DMS79 treated with DMSO at 0.1 percent for 48 hours (cell line): ENCODE results near the gene NPTXR.
A peak's percentile ranks its signal among the peaks of the same experiment; 100 is the strongest.

Source experiments
- DNase-seq: peaks from one replicate; lab custom pipeline; 2025; lab: John Stamatoyannopoulos, UW

The NPTXR gene

DNA sequence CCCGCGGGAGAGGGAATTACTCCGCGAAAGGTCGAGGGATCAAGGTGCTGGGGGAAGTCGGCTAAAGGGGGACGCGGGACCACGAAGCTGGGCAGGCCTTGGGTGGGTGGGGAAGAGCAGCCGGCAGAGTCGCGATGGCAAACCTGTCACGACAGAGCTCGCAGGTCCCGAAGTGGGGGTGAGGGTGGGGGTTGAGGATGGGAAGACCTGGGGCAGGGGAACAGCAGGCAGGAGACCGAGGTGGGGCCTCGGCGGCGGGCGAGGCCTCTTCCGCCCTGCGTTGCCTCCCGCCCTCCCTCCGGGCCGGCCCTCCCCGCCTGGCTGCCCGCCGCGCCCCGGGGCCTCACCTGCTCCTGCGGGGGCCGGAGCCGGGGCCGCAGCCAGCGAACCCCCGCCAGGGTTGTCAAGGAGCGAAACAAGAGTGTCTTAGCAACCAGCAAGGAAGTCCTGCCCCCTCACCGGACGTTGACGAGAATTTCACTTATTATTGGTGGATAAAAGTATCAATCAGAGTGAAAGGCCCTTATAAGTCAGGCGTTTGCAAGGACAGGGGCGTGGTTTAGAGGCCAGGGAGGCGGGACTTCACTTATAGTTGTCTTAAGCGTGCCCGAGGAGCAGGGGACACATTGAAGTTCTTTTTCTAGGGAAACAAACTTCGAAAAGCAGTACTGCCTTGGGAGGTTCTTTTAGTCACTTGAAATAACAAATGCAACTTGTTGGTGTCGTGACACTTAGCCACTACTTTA, 49.9 kb downstream of the NPTXR start, which contains the start of gene DNAL4:
DNAL4 (minus strand) TSS at position 423 of the 746 bp plus-strand sequence. CDS start 11,412 bp downstream, outside the sequence.
- DNase-seq = peak; percentile 80

DNA sequence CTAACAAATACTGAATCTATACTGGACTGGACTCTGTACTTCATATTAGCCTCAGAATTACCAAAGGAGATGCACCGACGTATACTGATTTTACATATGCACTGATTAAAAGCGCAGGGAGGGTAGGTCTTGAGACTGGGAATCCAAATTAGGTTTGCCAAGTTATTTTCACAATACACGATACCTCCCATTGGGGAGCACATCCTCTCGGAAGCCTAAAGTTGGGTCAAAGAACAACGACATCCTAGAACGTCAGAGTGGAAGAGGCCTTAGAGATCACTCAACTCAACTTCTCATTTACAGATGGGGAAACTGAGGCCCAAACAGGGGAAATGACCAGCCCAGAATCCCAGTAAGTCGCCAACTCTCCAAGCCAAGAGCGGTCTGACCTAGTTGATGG, 50.5 kb downstream of the NPTXR start:
- DNase-seq = no peak

DNA sequence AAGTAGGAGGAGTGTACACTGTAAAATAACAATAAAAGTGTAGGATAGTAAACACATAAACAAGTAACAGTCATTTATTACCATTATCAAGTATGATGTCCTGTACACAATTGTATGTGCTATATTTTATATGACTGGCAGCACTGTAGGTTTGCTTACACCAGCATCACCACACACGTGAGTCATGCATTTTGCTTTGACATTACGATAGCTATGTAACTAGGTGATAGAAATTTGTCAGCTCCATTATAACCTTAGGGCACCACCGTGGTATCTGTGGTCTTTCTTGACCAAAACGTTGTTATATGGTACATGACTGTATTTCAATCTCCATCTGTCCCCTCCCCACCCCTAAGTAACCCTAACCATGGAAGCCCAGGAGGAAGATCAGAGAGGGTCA, 51.0 kb downstream of the NPTXR start:
- no peak for DNase-seq

DNA sequence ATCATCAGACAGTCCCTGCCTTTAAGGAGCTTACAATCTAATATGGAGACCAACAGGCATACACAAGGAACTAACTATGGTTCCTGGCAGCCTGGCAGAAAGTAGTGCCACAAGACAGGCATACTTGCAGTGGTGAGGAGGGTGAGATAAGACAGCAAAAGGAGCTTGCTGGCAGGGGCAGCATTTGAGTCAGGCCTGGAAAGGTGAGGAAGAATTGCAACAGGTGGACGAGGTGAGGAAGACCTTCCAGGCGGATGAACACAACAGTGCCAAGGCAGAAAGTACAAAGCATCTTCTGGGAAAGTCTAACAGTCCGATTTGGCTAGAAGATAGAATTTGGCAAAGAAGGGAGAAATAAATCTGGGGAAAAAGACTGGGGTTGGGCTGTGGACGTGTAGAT, 54.2 kb downstream of the NPTXR start:
- no peak for DNase-seq

DNA sequence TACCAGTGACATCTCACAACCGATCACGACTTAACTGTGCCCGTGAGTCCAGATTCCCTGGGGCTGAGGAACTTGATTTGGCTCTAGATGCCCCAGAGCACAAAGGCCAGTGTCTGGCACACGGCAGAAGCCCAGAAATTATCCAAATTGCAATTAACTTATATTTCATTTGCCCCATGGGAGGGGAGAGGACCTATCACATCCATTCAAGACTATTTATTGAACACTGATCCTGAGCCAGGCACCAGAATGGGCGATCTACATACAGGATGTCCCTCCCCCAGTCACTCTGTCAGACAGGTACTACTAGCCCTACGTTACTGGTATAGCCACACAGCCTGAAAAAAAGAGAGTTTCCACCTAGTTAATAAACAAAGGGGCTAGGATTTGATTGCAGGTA, 55.0 kb downstream of the NPTXR start:
- DNase-seq = peak; percentile 14

DNA sequence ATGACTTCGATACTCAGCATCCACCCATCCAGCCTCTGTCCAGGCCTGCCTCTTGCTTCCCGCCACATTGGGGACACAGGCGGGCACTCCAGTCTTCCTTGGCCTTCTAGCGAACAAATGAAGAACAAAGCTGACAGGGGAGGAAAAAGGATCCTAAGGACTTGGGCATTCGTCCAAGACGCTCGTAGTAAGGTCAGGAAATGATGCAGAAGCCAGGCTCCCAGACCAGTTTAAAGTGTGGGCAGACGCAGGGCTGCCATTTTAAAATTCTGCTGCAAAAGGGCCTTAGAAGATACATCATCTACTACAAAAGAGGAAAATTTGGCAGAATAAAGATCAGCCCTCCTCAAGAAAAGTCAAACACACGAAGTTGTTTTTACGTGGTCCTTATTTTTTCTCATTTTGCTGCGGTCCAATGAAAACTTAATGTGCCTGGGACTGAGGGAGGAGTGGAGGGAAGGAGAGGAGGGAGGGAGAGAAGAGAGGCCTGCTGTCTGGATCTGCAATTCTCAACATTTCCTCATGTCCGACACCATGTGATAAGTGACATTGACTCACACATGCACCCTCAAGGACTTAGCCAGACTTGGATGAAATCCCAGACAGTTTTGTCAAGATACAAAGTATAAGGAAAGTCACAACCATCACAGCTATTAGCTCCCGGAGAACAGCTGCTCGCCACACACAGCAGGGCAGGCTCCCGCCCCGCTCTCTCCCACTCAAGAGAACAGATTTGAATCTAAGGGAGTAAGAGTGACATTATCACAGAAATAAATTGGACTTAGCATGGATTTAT, 55.6 kb downstream of the NPTXR start:
- peak; percentile 78 for DNase-seq

DNA sequence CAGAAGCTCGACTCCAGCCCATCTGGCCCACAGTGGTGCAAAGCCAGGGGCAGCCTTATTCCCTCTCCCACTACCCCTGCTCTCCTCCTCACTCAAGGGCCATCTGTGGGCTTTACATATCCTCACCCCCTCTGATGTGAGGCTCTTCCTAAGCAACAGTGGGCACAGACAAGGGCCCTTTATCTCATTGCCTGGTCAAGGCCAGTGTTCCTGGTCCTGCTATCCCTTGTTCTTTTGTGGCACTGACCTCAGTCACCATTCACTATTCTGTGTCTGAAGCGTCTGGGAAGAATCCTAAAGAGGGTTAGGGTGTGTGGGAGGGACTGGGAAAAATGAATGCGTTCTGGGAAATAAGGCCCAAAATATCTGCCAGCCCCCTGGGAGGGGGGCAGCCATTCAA, 57.2 kb downstream of the NPTXR start:
- no peak for DNase-seq

DNA sequence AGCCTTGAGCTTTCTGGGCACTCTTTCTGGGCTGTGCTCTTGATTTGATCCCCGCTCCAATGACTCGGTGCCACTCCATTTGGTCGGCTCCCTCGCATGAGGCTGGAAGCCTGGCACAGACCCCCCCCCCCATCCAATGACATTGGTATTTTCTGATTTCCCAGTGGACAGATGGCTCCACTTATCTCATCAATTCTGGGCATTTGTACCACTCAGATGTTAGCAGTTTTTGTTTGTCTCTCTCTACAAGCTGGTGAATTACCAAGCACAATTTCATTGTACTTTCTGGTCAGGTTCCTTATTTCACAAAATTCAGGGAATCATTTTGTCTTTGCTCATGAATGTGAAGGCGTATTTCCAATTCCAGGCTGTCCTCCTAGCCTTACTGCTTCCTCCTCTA, 59.0 kb downstream of the NPTXR start:
- DNase-seq = no peak

DNA sequence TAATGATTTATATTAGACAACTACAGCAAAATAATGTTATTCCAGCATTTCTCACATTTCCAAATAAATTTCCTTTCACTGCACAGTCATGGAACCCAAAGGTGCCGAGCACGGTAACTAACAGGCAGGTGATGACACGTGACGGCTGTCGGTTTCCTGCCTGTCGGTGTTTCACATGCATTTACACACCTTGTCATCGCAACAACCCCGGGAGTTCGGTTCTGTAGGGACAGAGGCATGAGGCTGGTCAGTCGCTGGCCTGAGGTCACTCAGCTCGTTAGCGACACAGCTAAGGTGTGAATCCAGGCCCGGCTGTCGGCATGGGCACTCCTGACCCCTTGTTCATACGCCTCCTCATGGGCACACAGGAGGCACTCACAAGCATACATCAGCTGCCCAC, 59.8 kb downstream of the NPTXR start:
- no peak for DNase-seq

DNA sequence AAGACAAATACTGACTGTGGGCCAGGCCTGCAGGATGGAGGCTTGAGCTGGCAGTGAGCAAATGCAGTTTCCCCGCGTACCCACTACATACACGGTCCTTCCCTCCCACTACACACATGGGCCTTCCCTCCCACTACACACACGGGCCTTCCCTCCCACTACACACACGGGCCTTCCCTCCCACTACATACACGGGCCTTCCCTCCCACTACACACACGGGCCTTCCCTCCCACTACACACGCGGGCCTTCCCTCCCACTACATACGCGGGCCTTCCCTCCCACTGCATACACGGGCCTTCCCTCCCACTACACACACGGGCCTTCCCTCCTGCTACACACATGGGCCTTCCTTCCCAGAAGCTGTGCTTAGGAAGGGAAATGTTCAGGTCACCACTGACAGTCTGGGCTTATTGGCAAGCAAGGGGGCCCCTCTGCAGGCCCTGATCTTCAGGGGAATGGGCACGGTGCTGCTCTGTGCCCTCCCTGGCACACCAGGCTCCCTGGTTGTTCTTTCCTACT, 60.7 kb downstream of the NPTXR start:
- no peak for DNase-seq

DNA sequence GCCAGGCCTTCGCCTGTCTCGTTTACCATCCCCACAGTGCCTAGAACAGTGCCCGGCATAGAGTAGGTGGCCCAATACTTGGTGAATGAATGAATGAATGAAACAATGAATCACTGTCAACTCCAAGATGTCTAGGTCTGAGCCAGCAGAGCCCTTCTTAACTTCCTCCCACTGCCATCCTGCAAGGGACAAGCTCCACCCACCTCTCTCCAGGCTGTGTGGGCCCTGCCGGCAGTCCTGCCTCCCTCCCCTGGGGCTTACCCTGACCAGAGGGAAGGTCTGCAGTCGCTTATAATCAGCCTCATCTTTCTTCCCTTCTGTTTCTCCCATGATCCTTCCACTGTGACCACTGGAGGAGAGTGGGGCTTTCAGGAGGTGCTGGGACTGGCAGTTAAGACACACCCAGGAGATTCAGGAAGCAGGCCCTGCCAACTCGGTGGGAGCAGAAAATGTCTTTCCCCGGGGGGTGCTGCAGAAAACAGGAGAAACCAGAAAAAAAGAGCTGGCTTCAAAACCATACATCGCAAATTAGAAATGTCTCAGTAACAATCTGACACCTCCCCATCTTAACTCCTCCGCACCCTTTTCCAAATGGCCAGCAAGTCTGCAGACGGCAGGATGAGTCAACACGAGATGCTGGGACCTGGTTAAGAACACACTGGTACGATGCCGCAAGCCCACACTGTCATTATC, 61.3 kb downstream of the NPTXR start:
- DNase-seq = no peak

DNA sequence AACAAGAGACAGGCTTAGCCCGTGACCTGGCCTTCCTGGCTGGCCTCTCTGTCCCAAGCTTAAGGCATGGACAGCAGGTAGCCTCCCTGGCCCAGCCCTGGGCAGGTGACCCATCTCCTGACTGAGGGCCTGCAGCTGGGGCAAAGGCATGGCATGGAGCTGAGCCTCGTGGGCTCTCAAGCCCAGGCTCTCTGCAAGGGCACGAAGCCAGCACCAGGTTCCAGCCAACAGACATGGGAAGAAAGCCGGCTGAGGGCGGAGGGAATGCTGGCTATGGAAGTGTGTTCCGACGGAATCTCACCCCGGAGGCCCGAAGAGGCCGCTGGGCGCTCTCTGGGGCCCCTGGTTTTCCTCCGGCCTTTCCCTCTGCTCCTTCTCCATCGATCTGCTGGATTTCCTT, 62.8 kb downstream of the NPTXR start:
- no peak for DNase-seq

DNA sequence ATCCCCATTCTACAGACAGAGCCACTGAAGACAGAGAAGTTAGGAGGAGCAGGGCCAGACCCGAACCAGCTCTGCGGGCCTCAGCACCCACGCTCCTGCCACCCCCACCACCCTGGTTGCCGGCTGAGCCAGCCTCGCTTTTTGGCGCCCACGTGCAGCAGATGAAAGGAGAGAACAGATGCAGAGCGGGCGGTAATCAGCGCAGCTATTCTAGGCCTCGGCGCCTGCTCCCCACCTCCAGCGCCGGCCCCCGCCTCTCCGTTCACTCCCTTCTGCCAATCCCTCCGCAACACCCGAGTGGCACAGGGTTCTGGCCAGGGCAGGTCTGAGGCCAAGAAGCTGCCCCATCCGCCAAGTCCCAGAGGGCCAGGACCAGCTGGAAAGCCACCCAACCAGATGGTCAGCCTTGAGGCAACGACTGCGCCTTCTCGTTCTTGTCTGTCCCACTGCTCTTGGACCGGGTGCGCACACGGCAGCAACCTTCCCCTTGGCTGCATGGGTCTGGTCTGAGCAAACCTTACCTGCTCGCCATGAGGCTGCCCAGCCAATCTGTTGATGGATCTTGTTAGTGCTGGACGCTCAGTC, 66.6 kb downstream of the NPTXR start:
- DNase-seq = no peak

DNA sequence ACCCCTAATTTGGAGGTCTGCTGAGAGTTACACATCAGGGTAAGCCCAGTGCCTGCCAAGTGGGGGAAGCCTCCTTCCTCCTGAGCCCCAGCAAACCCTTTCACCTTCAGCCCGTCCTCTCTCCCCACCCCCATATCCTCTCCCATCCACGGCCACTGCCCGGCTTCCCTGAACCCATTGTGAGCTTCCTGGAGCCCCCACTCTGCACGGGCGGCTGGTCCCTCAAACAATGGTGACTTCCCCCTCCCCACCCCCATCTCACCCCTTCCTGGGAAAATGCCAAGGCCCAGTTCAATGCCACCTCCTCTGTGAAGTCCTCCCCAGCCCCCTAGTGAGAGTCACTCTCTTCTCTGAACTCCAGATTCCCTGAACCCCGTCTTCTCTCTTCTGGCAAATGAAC, 67.7 kb downstream of the NPTXR start:
- DNase-seq = no peak

DNA sequence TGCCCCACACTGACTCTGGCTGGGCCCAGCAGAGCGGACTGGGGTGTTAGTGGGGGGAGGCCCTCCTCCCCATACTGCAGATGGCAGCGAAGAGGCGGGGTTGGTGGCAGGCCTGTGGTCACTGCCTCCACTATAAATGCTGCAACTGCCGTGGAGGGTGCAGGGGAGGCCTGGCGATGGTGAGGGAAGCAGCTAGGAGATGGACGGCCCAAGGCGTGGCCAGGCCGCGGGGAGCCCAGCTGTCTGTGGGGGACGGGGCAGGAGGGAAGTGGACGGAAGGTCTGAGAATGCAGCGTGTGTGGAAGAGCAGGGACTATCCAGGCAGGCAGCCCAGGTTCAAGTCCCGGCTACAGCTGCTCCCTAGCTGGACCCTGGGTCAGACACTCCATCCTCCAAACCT, 68.2 kb downstream of the NPTXR start:
- DNase-seq = no peak

DNA sequence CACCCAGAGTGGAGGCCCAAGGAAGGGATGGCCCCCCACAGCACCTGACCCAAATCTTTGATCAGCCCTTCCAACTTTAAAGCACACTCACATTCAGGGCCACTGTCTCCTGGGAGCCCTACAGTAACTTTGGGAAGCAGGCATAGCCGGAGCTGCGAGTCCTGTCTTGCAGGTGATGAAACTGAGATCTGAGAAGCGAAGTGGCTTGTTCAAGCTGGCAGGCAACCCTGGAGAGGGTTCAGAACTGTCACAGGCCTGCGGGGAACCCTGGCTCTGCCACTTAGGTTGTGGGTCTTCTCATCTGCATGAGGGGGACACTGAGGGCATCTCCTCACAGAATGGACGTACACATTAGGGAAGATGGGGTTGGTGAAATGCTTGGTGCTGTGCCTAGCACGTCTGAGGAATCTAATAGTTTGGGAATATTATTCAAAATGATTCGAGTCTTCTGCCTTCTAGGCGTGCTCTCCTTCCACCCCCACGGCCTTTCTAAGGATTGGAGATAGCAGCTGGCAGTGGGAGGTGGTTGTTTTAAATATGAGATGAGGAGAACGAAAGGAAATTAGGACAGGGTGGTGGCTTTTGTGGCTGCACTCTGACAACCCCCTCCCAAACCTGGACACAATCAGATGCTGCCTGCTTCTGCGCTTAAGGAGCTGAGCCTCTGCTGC, 69.2 kb downstream of the NPTXR start:
- peak; percentile 4 for DNase-seq

DNA sequence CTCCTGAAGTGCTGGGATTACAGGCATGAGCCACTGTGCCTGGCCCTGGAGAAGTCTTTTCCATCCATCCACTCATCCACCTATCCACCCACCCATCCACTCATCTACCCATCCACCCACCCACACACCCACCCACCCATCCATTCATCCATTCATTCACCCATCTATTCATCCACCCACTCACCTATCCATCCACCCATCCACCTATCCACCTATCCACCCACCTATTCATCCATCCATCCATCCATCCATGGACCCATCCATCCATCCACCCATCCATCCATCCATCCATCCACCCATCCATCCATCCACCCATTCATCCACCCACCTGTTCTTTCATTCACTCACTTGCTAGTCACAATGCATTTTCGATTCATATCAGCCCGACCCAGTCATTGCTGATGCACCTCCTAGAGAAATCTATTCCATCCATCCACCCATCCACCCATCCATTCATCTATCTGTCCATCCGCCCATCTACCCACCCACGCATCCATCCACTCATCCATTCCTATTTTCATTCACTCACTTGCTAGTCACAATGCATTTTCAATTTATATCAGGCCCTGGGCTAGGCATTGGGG, 70.4 kb downstream of the NPTXR start:
- no peak for DNase-seq

DNA sequence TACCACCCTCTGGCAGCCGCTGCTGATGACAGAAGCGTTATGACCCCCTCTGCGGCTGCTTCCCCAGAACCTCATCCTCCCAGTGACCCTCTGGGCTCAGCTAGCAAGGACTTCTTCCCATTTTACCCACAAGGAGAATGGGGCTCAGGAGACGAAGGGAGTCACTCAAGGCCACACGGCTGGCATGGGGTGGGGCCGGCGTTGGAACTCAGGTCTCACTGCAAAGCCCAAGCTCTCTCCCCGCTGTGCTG, 71.3 kb downstream of the NPTXR start:
- no peak for DNase-seq

DNA sequence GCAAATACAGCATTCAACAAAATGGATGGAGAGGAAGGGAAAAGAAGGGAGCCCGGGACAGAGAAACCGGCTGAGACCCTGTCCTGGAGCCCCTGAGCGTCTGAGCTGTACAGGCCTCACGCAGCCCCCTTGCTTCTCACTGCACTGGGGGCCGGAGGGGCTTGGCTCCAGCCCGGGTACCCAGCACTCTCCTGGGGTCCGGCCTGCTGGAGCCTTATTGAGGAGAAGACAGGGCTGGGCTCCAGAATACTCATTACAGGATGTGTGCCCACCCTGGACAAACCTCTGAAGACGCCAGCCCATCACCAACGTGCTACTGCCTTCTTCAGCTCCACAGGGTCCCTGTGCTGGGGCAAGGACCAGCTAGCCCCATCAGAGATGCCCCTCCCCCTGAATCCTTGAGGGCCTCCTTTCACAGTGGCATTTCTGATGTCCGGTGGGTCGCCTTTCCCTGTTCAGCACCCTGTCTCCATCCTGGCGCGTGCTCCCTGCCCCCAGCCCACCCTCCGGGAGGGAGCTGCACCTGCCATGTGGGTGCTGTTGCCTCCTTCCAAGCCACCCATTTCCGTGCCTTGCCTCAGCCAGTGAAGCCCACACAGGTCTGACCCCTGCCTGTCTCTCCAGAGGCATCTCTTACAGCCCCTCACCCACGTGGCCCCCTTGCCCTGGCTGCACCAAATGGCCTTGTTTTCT, 73.4 kb downstream of the NPTXR start:
- no peak for DNase-seq
